ENCODE measurements around the gene SOBP.
A peak's percentile ranks its signal among the peaks of the same experiment; 100 is the strongest.

The SOBP gene

GRCh38 chr6:107554918-107555317 lies 65.0 kb downstream of the SOBP start:
- DNase-seq, result no peak

- DNase-seq, result no peak
Observed at GRCh38 chr6:107555449-107555848, 65.5 kb downstream of the SOBP start.

- no peak for DNase-seq
Observed at GRCh38 chr6:107556082-107556481, 66.2 kb downstream of the SOBP start.

- DNase-seq, result no peak
Observed at GRCh38 chr6:107557698-107558097, 67.8 kb downstream of the SOBP start.

- DNase-seq, result peak; percentile 65
Observed at GRCh38 chr6:107560657-107561056, 70.7 kb downstream of the SOBP start.

- DNase-seq, result peak; percentile 82
Observed at GRCh38 chr6:107561306-107561705, 71.4 kb downstream of the SOBP start.

GRCh38 chr6:107563694-107564588 lies 74.0 kb downstream of the SOBP start:
- no peak for DNase-seq

GRCh38 chr6:107564589-107564951 lies 74.7 kb downstream of the SOBP start:
- DNase-seq, result no peak

- no peak for DNase-seq
Observed at GRCh38 chr6:107565165-107565723, 75.3 kb downstream of the SOBP start.

- DNase-seq, result no peak
Observed at GRCh38 chr6:107567643-107568042, 77.7 kb downstream of the SOBP start.

GRCh38 chr6:107569473-107569872 lies 79.6 kb downstream of the SOBP start:
- DNase-seq, result no peak

GRCh38 chr6:107571354-107571753 lies 81.4 kb downstream of the SOBP start:
- DNase-seq, result no peak

GRCh38 chr6:107572886-107573285 lies 83.0 kb downstream of the SOBP start:
- DNase-seq, result no peak

- no peak for DNase-seq
Observed at GRCh38 chr6:107574856-107575255, 84.9 kb downstream of the SOBP start.

- no peak for DNase-seq
Observed at GRCh38 chr6:107576852-107577251, 86.9 kb downstream of the SOBP start.

GRCh38 chr6:107578642-107579341 lies 88.9 kb downstream of the SOBP start:
- no peak for DNase-seq

- no peak for DNase-seq
Observed at GRCh38 chr6:107579456-107580056, 89.6 kb downstream of the SOBP start.

- DNase-seq, result no peak
Observed at GRCh38 chr6:107582086-107582485, 92.2 kb downstream of the SOBP start.

- DNase-seq, result no peak
Observed at GRCh38 chr6:107584726-107585125, 94.8 kb downstream of the SOBP start.

GRCh38 chr6:107585815-107586435 lies 96.0 kb downstream of the SOBP start:
- no peak for DNase-seq

- DNase-seq, result no peak
Observed at GRCh38 chr6:107587451-107587850, 97.5 kb downstream of the SOBP start.

- no peak for DNase-seq
Observed at GRCh38 chr6:107589199-107589598, 99.3 kb downstream of the SOBP start.

GRCh38 chr6:107589934-107590333 lies 100.0 kb downstream of the SOBP start:
- no peak for DNase-seq

All from femur (tissue), 1 donor.